NCI-H1092 (cell line): ENCODE measurements around the gene THADA.
"Not testable (repeated sequence)": the region's sequence is repeated elsewhere in the genome, so short reads cannot be mapped to it uniquely, and the experiment has no call there.

Source experiments
- DNase-seq: peaks from one replicate; lab custom pipeline; 2025; lab: John Stamatoyannopoulos, UW

THADA gene

DNA sequence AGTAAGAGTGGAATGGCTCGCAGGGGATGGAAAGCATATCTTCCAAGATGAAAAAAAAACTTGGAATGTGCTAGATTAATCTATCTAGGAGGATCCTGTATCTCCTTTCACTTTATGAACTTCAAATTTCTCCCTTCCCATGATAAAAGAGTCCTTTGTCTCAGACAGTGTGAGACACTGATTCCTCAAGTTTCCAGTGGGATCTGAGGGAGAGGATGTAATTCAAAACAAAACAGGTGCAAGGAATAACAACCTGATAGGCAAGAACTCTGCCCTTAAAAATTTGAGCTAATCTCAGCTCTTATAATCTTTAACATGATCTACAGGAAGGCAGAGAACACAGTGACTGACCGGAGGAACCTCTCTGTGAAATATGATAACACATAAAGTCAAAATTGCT is 207.5 kb downstream of the THADA start:
- DNase-seq = no peak

DNA sequence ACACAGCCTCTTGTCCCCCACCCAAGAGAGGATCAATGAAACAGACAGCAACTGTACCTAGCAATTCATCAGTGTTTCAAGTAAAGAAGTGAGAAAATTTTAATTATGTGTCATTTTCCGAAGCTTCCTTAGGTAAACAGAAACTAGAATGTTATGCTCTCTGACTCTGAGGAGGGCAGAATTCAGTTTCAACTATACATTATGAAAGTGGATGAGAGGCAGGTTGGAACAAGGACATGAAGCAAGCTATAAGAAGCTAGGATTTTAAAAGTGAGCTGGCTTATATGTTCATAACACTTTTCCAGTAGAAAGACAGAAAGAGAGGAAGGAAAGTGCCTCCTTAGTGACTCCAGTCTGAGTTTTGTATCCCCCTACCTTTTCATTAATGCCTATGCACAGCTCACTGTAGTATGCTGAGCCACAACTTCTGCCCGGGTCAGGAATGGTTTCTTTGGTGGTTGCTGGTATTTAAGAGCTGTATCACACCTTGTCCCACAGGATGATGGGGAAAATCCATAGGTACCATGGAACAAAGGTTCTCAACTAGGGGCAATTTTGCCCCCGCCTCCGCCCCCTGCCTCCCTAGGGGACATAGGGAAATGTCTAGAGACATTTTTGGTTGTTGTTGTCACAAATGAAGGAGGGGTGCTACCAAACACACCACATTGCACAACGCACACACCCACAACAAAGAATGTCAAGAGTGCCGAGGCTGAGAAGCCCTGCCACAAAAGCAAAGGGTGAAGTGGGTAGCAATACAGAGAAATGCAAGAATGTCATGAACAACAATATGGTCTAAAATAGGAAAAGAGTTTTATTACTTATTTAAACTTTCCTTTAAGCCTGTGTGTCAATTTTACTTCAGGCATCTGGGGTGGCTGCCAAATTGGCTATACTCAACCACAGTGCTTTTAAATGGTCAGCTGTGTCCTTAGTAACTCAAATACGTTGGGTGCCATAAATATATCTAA is 208.5 kb downstream of the THADA start:
- no peak for DNase-seq

- not testable (repeated sequence) for DNase-seq
These were observed 209.2 kb downstream of the THADA start for GRCh38 chr2:43386679-43387078.

DNA sequence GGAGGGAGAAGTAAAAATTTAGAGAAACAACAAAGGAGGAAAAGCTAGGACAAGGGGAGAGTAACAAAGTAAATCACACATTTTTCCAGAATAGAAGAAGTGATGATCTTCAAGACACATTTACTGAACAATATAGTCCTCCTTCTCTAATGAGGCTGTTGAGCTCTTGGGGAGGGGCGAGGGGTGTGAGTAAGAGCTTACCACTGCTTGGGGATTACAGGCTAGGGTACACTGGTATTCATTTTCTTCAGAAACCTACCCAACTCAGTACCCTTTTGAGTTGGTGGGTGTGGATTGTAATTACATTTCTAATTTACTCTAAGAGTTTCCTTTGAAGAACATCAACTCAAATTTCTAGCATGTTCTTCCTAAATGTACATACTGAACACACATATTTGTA is 211.7 kb downstream of the THADA start:
- no peak for DNase-seq

GRCh38 chr2:43383533-43383932 is 212.3 kb downstream of the THADA start:
- DNase-seq = no peak

GRCh38 chr2:43379494-43379893 is 216.3 kb downstream of the THADA start:
- DNase-seq = no peak

DNA sequence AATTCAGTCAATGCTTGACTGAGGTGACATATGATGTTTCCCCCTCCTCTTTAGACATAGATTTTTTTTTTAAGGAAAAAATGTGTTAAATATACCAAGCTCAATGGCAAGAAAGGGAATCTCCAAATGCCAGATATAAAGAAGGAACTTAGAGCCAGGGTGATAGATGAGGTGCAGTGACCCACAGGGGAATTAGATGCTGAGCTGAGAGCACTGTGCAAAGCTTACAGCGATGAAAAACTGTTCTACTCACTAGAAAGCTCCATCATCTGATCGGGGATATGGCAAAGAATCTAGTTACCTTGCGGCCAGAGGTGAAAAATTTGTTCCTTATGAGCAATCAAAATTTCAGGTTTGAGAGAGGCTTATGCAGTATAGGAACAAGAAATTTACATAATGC is 218.5 kb downstream of the THADA start:
- no peak for DNase-seq

GRCh38 chr2:43376523-43377198 is 219.2 kb downstream of the THADA start:
- no peak for DNase-seq

DNA sequence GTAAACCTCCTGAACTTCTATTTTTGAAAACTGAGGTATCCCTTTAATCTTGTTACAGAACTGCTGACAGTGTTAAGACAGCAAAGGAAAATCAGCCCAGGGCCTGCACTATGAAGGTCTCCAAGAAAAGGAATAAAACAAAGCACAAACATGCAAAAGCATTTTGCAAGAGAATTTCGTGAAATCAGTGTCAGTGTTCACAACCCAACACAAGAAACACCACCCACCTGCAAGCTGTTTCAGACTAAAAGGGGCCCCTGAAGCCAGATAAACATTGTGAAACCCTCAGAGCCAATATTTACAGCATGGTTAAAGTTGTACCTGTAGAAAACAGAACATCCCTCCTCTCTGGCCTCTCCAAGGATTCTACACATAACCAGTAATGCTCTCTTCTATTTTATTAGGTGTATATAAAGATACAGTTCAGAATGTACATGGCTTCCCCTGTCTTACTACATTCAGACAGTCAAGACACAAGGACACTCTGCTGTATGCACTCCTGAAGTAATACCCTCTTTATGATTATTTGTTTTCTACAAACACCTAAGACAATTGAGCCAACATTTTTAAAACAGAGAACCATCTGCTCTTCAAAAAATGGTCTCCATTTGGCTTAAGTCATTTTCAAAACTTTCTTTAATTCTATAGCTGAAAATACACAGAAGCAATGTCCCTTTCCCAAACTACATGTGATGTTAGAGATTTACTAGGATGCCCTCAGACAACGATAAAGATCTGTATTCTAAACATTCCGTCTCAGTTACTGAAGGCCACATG is 219.9 kb downstream of the THADA start:
- no peak for DNase-seq

- DNase-seq = no peak
These were observed 223.3 kb downstream of the THADA start for GRCh38 chr2:43372416-43373081.

DNA sequence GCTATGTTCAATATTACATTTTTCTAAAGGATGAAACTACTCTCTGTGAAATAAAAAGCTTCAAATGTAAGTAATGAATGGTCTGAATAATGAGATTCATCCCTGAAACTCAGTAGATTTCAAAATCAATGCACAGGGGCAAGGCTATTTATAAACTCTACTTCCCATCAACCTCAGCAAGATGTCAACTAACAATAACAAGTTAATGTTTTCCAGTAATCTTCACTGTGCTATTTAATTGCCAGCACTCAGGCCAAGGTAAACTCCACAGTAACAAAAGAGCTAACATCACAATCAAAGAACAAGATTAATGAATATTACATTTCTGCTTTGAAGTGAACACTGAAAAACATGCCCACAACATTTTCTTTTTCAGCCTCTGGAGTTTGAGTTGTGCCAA is 225.1 kb downstream of the THADA start:
- no peak for DNase-seq

DNA sequence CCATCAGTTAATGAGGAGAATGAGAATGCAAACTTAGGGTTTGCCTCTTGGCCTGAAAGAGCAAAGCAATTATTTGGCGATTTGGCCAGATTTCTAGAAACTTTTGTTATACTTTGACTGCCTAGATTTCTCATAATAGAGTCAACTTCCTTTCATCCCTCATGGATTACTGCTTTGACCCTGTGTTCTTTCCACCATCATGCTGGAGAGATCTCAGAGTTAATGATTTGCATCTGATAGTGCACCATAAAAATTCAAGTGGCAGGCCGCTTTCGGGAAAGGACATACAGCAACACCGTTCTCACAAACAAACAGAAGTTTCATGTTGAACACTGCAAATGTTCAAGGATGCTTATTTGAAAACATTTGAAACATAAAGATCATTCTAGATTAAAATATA is 225.7 kb downstream of the THADA start:
- DNase-seq = no peak

- DNase-seq = no peak
These were observed 227.1 kb downstream of the THADA start for GRCh38 chr2:43368483-43369385.

GRCh38 chr2:43367012-43367782 is 228.6 kb downstream of the THADA start:
- no peak for DNase-seq

- no peak for DNase-seq
These were observed 232.7 kb downstream of the THADA start for GRCh38 chr2:43363120-43363519.

DNA sequence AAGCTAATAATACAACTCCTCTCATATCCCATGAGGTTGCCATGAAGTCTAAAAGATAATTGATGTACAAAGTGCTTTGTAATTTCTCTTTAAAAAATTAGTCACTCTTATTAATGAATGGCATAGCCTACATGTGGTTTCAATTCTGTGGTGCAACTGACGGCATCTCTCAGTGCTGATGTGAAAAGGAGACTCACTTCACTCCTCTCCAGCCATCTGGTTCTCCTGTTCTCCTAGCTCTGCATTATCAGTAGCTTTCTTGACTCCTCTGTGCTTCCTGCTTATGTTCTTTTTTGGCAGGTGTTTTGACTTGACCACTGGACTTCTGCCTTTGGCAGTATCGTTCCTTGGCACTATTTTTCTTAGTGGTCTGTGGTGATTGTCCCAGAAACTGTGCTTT is 234.6 kb downstream of the THADA start:
- DNase-seq = no peak

DNA sequence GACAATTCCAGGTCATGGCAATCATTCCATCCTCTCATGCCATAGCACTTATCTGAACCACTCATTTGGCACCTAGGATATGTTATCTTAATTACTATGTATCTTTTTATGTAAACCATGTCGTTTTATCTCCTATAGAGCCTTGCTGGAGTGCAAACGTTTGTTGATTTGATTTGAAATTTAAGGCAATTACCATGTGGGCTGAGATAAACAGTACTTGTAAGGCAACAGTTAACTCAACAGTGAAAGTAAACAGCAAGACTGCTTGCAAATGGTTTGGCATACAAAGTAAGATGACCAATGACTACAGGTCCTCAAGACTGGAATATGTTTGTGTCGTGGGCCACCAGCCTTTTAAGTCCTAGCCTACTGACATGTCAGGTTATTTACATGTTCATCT is 235.7 kb downstream of the THADA start:
- DNase-seq = no peak

DNA sequence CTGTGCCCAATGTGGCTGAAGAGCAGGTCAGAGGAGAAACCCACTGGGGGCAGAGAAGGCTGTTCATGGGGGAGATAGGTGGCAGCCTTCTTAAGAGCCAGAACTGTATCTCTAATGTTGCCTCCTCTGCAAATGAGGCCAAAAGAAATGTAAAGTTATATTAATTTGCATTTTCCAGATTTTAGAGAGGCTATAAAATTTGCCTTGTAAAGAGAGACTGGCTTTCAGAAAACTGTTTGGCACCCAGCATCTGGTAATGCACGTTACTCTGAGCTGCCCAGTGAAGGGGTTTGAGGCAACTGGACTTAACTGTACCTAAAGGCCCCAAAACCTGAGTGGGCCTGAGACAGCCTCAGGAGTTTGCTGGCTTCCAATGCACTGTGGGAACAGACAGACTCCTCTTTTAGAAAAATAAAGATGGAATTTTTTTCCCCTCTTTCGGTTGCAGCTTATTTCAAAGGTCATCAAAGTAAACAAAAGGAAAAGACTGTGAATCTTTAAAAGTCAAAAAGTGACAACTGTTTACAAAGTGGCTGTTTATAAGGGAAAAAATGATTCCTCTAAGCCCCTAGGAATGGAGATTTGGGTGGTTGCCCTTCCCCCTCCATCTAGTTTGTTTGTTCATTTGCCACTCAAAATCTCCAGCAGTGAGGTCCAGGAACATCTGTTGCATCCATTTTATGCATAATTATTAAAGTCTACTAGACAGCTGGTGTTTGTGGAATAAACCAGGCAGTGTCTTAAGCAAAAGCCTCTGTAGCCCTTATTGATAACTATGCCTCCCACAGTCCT is 237.2 kb downstream of the THADA start:
- no peak for DNase-seq

GRCh38 chr2:43356774-43357173 is 239.1 kb downstream of the THADA start:
- no peak for DNase-seq
